WI38 (cell line): Measurements from ENCODE around the gene ZNF581.

Experiments used
- H3K4me3 ChIP-seq: 2 replicates; pipeline ENCODE4 v1.5.1; 2011; ENCODE audit warnings: low read depth, mild to moderate bottlenecking, control low read depth, low read length
- TF ChIP-seq, protein P1 (sequence below): IDR thresholded peaks from 2 replicates; pipeline ENCODE4 v1.5.1; 2012; ENCODE audit warnings: low read depth, mild to moderate bottlenecking, control low read depth, low read length

Gene ZNF581

DNA sequence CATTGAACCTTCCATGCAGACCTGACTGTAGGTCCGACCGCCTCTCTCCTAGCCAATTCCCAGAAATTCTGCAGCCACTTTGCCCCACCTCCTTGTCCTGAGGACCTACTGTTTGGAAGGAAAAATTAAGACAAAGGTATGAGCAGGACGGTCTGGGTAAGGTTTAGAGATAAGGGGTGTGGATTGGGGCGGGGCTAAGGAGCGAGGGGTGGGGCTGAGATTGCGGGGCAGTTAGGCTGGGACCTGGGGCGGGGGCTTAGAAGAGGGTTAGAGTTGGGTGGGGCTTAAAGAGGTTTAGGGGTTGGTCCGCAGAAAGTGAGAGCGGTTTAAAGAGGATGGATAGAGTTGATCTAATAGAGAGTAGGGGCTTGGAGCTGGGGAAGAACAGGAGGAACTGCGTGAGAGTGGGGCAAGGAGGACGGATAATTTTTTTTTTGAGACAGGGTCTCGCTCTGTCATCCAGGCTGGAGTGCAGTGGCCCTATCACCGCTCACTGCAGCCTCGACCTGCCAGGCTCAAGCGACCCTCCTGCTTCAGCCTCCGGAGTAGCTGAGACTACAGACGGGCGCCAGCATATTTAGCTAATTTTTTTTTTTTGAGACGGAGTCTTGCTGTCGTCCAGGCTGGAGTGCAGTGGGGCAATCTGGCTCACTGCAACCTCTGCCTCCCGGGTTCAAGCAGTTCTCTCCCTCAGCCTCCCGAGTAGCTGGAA, 39.7 kb upstream of the ZNF581 start:
- H3K4me3 ChIP-seq, result no peak overlapping the region
- TF ChIP-seq, protein P1, sequence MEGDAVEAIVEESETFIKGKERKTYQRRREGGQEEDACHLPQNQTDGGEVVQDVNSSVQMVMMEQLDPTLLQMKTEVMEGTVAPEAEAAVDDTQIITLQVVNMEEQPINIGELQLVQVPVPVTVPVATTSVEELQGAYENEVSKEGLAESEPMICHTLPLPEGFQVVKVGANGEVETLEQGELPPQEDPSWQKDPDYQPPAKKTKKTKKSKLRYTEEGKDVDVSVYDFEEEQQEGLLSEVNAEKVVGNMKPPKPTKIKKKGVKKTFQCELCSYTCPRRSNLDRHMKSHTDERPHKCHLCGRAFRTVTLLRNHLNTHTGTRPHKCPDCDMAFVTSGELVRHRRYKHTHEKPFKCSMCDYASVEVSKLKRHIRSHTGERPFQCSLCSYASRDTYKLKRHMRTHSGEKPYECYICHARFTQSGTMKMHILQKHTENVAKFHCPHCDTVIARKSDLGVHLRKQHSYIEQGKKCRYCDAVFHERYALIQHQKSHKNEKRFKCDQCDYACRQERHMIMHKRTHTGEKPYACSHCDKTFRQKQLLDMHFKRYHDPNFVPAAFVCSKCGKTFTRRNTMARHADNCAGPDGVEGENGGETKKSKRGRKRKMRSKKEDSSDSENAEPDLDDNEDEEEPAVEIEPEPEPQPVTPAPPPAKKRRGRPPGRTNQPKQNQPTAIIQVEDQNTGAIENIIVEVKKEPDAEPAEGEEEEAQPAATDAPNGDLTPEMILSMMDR, result no peak

DNA sequence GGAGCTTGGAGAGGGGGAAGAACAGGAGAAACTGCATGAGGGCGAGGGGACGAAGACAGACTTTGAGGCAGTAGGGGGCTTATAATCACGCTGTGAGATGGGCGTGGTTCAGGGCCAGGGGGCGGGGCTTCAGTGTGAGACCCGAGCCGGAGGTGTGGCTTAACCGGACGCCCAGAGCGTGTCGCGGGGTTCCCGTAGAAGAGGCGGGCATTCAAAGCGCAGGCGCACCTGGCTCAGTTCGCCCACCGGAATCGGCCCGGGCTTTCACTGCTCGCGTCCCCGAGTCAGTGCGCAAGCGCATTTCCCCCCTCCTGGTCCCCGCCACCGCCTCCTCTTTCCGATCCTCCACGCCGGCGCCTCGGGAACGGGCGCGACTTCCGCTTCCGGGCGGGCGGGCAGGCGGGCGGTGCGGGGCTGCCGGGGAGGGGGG, 38.2 kb upstream of the ZNF581 start:
- peak overlapping the region; percentile 94 for H3K4me3 ChIP-seq
- TF ChIP-seq, protein P1, result no peak

DNA sequence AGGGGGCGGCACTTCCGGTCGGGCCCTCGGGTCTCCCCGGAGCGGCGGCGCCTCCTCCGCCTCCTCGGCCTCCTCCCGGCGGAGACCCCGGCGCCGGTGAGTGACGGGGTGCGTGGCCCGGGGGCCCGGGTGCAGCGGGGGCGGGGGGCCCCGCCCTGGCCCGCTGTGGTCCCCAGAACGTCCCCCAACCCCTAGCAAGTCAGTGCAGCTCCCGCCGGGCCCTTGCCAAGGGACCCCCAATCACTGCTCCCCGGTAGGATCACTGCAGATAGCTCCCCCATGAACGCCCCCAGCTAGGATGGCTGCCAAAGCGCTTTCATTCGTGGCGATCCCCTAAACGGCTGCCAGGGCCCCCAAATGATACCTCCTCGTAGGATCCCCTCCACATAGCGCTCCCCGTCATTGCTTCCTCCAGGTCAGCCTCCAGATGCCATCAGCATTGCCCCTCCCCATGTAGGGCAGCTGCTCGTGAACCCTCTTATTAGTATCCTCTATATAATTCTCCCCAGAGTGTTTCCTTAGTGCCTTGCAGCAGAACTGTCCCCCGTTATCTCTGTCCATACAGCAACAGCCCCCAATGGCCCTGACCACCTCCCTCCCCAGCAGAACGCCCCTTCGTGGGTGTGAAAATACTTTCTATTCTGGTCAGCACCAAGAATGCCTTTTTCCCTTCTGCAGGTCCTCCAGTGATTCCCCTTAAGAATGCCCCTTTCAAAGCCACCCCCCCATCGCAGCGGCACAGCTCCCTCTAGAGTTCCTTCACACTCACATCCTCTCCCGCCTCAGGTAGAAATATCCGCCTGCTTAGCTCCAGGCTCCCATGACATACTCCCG, 37.6 kb upstream of the ZNF581 start, which contains the start of gene ZNF865:
Gene ZNF865 (plus strand): TSS at position 11 of the 834 bp plus-strand sequence. CDS start 7,972 bp downstream, outside the sequence.
- TF ChIP-seq, protein P1, result peak; percentile 77
- peak within 1 kb of the TSS; percentile 94 for H3K4me3 ChIP-seq

DNA sequence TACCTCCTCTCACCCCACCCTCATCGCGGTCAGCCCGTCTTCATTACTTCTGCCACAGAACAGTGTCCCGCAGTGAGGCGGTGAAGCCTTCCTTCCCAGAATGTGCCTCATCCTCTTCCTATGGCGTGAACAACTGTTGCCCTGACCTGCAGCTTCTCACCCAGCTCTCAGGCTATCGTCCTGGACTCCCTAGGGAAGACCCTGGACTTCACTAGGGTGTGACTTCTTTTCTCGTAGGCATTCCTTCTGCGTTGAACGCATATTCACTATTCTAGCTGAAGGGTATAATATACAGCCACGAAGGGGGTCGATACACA, 37.0 kb upstream of the ZNF581 start:
- H3K4me3 ChIP-seq, result peak overlapping the region; percentile 94
- TF ChIP-seq, protein P1, result no peak

DNA sequence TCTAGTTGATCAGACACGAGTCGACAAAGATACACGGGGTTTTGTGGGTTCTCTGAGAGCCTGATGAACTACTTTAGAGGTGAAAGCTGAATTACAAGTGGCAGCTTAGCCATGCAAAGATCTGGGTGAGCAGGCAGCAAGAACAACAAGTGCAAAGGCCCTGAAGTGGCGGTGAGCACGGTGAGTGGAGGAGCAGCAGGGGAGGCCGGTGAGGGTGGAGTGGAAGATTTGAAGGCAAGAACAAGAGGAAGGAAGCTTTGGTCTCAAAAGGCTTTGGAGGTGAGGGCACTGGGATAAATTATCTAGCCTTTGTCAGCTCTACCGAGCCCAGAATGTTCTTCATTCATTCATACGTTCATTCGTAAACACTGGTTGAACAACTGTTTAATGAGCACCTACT, 36.6 kb upstream of the ZNF581 start:
- TF ChIP-seq, protein P1, result no peak
- peak overlapping the region; percentile 94 for H3K4me3 ChIP-seq

DNA sequence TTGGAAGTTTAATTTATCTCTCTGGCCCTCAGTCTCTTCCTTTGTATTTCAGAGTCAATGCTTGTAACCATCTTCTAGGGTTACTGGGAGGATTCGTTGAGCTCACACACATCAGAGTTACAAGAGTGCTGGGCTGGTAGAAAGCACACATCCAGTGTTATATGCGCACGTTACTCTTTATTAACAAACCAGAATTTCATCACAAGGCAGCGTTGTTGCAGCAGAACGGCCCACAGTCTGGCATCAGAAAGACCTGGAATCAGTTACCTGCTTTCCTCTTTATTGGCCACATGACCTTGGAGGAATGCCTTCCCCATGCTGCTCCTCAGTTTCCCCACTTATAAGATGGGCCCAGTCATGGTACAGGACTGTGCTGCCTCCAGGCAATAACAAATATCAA, 34.1 kb upstream of the ZNF581 start:
- H3K4me3 ChIP-seq, result no peak overlapping the region
- TF ChIP-seq, protein P1, result no peak
